NCI-H1105 treated with DMSO at 0.1 percent for 48 hours (cell line): ENCODE data around the gene PDXDC1.
"Not testable (repeated sequence)": the region's sequence is repeated elsewhere in the genome, so short reads cannot be mapped to it uniquely, and the experiment has no call there.

Experiments used
- DNase-seq: peaks from one replicate; lab custom pipeline; 2025; lab: John Stamatoyannopoulos, UW

PDXDC1 gene

GRCh38 chr16:15159671-15160070 is 184.8 kb downstream of the PDXDC1 start:
- DNase-seq: not testable (repeated sequence)

GRCh38 chr16:15160571-15160970 is 185.7 kb downstream of the PDXDC1 start:
- not testable (repeated sequence) for DNase-seq

- not testable (repeated sequence) for DNase-seq
These were observed 188.2 kb downstream of the PDXDC1 start for GRCh38 chr16:15163055-15163454.

GRCh38 chr16:15166177-15166576 is 191.4 kb downstream of the PDXDC1 start:
- DNase-seq: not testable (repeated sequence)

- DNase-seq: not testable (repeated sequence)
These were observed 193.5 kb downstream of the PDXDC1 start for GRCh38 chr16:15168303-15168702.

- DNase-seq: not testable (repeated sequence)
These were observed 194.3 kb downstream of the PDXDC1 start for GRCh38 chr16:15168953-15169652.

GRCh38 chr16:15179909-15180308 is 205.1 kb downstream of the PDXDC1 start:
- not testable (repeated sequence) for DNase-seq

- DNase-seq: not testable (repeated sequence)
These were observed 206.1 kb downstream of the PDXDC1 start for GRCh38 chr16:15180946-15181345.

- DNase-seq: not testable (repeated sequence)
These were observed 209.2 kb downstream of the PDXDC1 start for GRCh38 chr16:15184000-15184399.
